AG04449 (cell line): ENCODE measurements around the gene PITHD1.
"Not testable (repeated sequence)": the region's sequence is repeated elsewhere in the genome, so short reads cannot be mapped to it uniquely, and the experiment has no call there.

Experiments
- CTCF ChIA-PET: fragments of 350-600 bp; formaldehyde crosslinking; extraction: SDS; loops from one replicate; lab custom pipeline; 2021; ENCODE audit warnings: antibody characterized with exemption; lab: Yijun Ruan, JAX
- POLR2A ChIA-PET: fragments of 400-600, 350-600 bp; formaldehyde crosslinking; extraction: SDS; loops from one replicate; lab custom pipeline; 2020; ENCODE audit warnings: antibody characterized with exemption, inconsistent platforms; lab: Yijun Ruan, JAX
- DNase-seq: peaks from one replicate; pipeline ENCODE4 v3.0.0-alpha.2; 2010; ENCODE audit warnings: low read depth, low spot score
- H3K4me3 ChIP-seq: 2 replicates; pipeline ENCODE4 v1.5.1; 2011; ENCODE audit warnings: low read depth, mild to moderate bottlenecking, control low read depth, low read length
- CTCF ChIP-seq: IDR thresholded peaks from one replicate; pipeline ENCODE4 v1.5.1; 2011; ENCODE audit warnings: mild to moderate bottlenecking, moderate library complexity, low read length, control low read depth, inconsistent platforms; ENCODE audit not compliant: insufficient read depth; ENCODE audit errors: missing control alignments

PITHD1 gene

GRCh38 chr1:23779826-23780371, 1.7 kb downstream of the PITHD1 start:
- ChIA-PET CTCF (interaction anchor here (0.9 to 4.5 kb wide), 7 partner anchors 8 to 137 kb away, joined by 3 to 32 read pairs (median 4); partner anchors contain the start of gene LYPLA2), POLR2A (interaction anchor here (0.6 to 1.4 kb wide), 3 partner anchors 10 to 172 kb away, joined by 3 to 6 read pairs (median 6); partner anchors contain the start of gene LYPLA2)
- DNase-seq: no peak
- H3K4me3 ChIP-seq: peak overlapping the region; percentile 81
- TF ChIP-seq CTCF: no peak

- POLR2A ChIA-PET, DNase-seq, H3K4me3 ChIP-seq: not testable (repeated sequence)
- CTCF ChIA-PET: interaction anchor here (1.0 to 4.5 kb wide), 3 partner anchors 12 to 31 kb away, joined by 3 to 32 read pairs (median 4); no protein-coding TSS in a partner anchor
Observed at GRCh38 chr1:23783141-23783540, 4.9 kb downstream of the PITHD1 start.

GRCh38 chr1:23784846-23785245, 6.6 kb downstream of the PITHD1 start:
- ChIA-PET CTCF (interaction anchor here (0.9 to 2.1 kb wide), 4 partner anchors 10 to 26 kb away, joined by 3 to 7 read pairs (median 4); no protein-coding TSS in a partner anchor), POLR2A (no interaction called here)
- no peak overlapping the region for H3K4me3 ChIP-seq
- no peak for DNase-seq
- no peak for TF ChIP-seq CTCF

- DNase-seq: no peak
- no peak for TF ChIP-seq CTCF
- ChIA-PET POLR2A (interaction anchor here (0.5 kb wide), 1 partner anchor 145 kb away, joined by 3 read pairs; no protein-coding TSS in a partner anchor), CTCF (interaction anchor here (0.7 to 2.3 kb wide), 5 partner anchors 7 to 128 kb away, joined by 3 to 10 read pairs (median 3); no protein-coding TSS in a partner anchor)
- H3K4me3 ChIP-seq: no peak overlapping the region
Observed at GRCh38 chr1:23787701-23788100, 9.5 kb downstream of the PITHD1 start.

GRCh38 chr1:23788695-23789094, 10.5 kb downstream of the PITHD1 start:
- no peak overlapping the region for H3K4me3 ChIP-seq
- CTCF ChIA-PET: interaction anchor here (0.8 to 2.3 kb wide), 4 partner anchors 8 to 944 kb away, joined by 3 to 10 read pairs (median 4); no protein-coding TSS in a partner anchor
- DNase-seq: no peak
- no peak for TF ChIP-seq CTCF
- POLR2A ChIA-PET: no interaction called here

- TF ChIP-seq CTCF: no peak
- POLR2A ChIA-PET: interaction anchor here (0.8 to 1.9 kb wide), 5 partner anchors 10 to 232 kb away, joined by 4 to 6 read pairs (median 4); partner anchors contain the start of genes GALE and PITHD1
- DNase-seq: no peak
- peak within 1 kb of the TSS; percentile 90 for H3K4me3 ChIP-seq
- CTCF ChIA-PET: interaction anchor here (0.6 to 2.1 kb wide), 5 partner anchors 11 to 21 kb away, joined by 3 to 10 read pairs (median 3); no protein-coding TSS in a partner anchor
Observed at GRCh38 chr1:23790696-23791515, 12.7 kb downstream of the PITHD1 start, which contains the start of gene LYPLA2. Gene LYPLA2, plus strand, starts transcription at chr1:23791145. Its CDS starts 1,538 bp downstream, at chr1:23792683.
